Uterus (tissue), 2 donors: Measurements from ENCODE around the gene CYGB.

ENCODE experiments used
- POLR2A ChIP-seq, 2 donors: fragments of 450-650 bp; IDR thresholded peaks; one replicate each; pipeline ENCODE4 v1.6.1; 2016; ENCODE audit warnings: antibody characterized with exemption in 2 of 2, mild to moderate bottlenecking in 1 of 2, moderate library complexity in 1 of 2
- TF ChIP-seq, protein P1 (sequence below), 4 experiments: fragments of 200-600 bp in 2 of 4; fragments of 450-650 bp in 2 of 4; sonication (generic) in 2 of 4; IDR thresholded peaks; one replicate each; pipeline ENCODE4 v1.5.1; 2016 to 2019; ENCODE audit warnings: antibody characterized with exemption in 4 of 4, mild to moderate bottlenecking in 2 of 4, moderate library complexity in 1 of 4

- TF ChIP-seq, protein P1, sequence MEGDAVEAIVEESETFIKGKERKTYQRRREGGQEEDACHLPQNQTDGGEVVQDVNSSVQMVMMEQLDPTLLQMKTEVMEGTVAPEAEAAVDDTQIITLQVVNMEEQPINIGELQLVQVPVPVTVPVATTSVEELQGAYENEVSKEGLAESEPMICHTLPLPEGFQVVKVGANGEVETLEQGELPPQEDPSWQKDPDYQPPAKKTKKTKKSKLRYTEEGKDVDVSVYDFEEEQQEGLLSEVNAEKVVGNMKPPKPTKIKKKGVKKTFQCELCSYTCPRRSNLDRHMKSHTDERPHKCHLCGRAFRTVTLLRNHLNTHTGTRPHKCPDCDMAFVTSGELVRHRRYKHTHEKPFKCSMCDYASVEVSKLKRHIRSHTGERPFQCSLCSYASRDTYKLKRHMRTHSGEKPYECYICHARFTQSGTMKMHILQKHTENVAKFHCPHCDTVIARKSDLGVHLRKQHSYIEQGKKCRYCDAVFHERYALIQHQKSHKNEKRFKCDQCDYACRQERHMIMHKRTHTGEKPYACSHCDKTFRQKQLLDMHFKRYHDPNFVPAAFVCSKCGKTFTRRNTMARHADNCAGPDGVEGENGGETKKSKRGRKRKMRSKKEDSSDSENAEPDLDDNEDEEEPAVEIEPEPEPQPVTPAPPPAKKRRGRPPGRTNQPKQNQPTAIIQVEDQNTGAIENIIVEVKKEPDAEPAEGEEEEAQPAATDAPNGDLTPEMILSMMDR (IDR thresholded peaks at IDR 0.05) = no peak
- TF ChIP-seq POLR2A (IDR thresholded peaks at IDR 0.05) = no peak
These were observed 2.4 kb downstream of the CYGB start for GRCh38 chr17:76534831-76535732.
